KOPT-K1 (cell line): ENCODE results near the gene PCDHA8.

Experiments
- H3K27ac ChIP-seq: fragments of 200-600 bp; sonication (generic); 2 replicates; pipeline ENCODE4 v1.5.1; 2016; ENCODE audit warnings: antibody characterized with exemption, mild to moderate bottlenecking, low read depth, low read length; ENCODE audit not compliant: poor library complexity, severe bottlenecking
- H3K36me3 ChIP-seq: fragments of 200-600 bp; sonication (generic); 2 replicates; pipeline ENCODE4 v1.5.1; 2017; ENCODE audit warnings: antibody characterized with exemption, mild to moderate bottlenecking, low read length, moderate library complexity; ENCODE audit not compliant: insufficient read depth
- H3K9me3 ChIP-seq: fragments of 200-600 bp; sonication (generic); 2 replicates; pipeline ENCODE4 v1.5.1; 2017; ENCODE audit warnings: antibody characterized with exemption, low read length, mild to moderate bottlenecking; ENCODE audit not compliant: insufficient read depth, poor library complexity, severe bottlenecking

PCDHA8 gene

DNA sequence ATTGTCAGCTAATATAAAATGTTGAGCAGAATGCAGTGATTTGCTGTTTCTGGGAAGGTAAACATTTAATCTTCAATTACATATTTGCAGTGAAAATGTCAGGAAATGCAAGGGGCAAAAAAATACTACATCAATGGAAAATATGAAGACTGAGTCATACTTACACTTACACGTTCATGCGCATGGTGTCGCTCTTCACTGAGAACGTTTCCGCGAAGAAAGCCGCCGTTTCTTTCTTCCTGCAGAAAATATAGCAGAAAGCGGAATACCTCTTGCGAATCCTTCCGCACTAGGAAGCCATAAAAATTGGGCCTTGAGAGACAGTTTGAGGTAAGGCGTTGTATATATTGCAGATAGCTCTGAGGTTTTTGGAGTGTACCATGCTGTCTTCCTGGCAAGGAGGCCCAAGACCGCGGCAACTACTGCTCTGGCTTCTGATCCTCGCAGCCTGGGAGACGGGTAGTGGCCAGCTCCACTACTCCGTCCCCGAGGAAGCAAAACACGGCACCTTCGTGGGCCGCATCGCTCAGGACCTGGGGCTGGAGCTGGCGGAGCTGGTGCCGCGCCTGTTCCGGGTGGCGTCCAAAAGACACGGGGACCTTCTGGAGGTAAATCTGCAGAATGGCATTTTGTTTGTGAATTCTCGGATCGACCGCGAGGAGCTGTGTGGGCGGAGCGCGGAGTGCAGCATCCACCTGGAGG is 41.1 kb downstream of the PCDHA8 start, which contains the start of gene PCDHA13:
TSS of gene PCDHA13 (plus strand) at position 236 of the 702 bp plus-strand sequence. CDS start at position 381, 145 bp downstream.
- Histone ChIP-seq H3K27ac (no peak within 1 kb of the TSS), H3K9me3 (no peaks in the 10 kb centered on the region), H3K36me3 (no peaks in the 10 kb centered on the region)

DNA sequence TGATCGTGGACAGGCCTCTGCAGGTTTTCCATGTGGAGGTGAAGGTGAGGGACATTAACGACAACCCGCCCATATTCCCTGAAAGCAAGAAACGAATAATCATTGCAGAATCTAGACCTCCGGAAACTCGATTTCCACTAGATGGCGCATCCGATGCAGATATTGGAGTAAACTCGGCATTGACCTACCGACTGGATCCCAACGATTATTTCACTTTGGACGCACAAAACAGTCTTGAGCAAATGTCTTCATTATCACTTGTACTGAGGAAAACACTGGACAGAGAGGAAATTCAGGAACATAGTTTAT is 41.6 kb downstream of the PCDHA8 start:
- no peaks in the 10 kb centered on the region for H3K36me3 ChIP-seq
- no peaks in the 10 kb centered on the region for H3K9me3 ChIP-seq
- no peak overlapping the region for H3K27ac ChIP-seq

DNA sequence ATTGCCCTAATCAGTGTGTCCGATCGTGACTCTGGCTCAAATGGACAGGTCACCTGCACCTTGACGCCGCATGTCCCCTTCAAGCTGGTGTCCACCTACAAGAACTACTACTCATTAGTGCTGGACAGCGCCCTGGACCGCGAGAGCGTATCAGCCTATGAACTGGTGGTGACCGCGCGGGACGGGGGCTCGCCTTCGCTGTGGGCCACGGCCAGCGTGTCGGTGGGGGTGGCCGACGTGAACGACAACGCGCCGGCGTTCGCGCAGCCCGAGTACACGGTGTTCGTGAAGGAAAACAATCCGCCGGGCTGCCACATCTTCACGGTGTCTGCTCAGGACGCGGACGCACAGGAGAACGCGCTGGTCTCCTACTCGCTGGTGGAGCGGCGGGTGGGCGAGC is 42.4 kb downstream of the PCDHA8 start:
- Histone ChIP-seq H3K36me3 (no peaks in the 10 kb centered on the region), H3K27ac (no peak overlapping the region), H3K9me3 (no peaks in the 10 kb centered on the region)

DNA sequence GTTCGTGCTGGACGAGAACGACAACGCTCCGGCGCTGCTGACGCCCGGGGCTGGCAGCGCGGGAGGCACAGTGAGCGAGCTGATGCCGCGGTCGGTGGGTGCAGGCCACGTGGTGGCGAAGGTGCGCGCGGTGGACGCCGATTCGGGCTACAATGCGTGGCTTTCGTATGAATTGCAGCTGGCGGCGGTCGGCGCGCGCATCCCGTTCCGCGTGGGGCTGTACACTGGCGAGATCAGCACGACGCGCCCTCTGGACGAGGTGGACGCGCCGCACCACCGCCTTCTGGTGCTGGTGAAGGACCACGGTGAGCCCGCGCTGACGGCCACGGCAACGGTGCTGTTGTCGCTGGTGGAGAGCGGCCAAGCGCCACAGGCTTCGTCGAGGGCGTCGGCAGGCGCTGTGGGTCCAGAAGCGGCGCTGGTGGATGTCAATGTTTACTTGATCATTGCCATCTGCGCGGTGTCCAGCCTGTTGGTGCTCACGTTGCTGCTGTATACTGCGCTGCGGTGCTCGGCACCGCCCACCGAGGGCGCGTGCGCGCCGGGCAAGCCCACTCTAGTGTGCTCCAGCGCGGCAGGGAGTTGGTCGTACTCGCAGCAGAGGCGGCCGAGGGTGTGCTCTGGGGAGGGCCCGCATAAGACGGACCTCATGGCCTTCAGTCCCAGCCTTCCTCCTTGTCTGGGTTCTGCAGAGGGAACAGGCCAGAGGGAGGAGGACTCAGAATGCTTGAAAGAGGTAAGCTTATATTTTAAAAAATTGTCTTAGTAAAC is 43.1 kb downstream of the PCDHA8 start:
- Histone ChIP-seq H3K9me3 (no peaks in the 10 kb centered on the region), H3K27ac (no peak overlapping the region), H3K36me3 (no peaks in the 10 kb centered on the region)
